HK-2 (cell line): ENCODE data around the gene HDAC5.
"Not testable (repeated sequence)": the region's sequence is repeated elsewhere in the genome, so short reads cannot be mapped to it uniquely, and the experiment has no call there.

ENCODE experiments used
- DNase-seq: peaks from one replicate; pipeline ENCODE4 v3.0.0-alpha.2; 2018; ENCODE audit not compliant: unreplicated experiment

The HDAC5 gene

GRCh38 chr17:44067545-44067940 is 55.9 kb downstream of the HDAC5 start:
- no peak for DNase-seq

- peak; percentile 90 for DNase-seq
Measured at GRCh38 chr17:44066204-44066930, 57.1 kb downstream of the HDAC5 start, which contains the start of gene LSM12. Gene LSM12, minus strand, starts transcription at chr17:44066671. Its CDS starts 84 bp downstream, at chr17:44066587.

GRCh38 chr17:44065668-44066203 is 57.7 kb downstream of the HDAC5 start:
- DNase-seq, result no peak

GRCh38 chr17:44063704-44064639 is 59.5 kb downstream of the HDAC5 start:
- no peak for DNase-seq

GRCh38 chr17:44062871-44063270 is 60.6 kb downstream of the HDAC5 start:
- no peak for DNase-seq

- no peak for DNase-seq
Measured at GRCh38 chr17:44061446-44061845, 62.0 kb downstream of the HDAC5 start.

- no peak for DNase-seq
Measured at GRCh38 chr17:44059101-44059892, 64.1 kb downstream of the HDAC5 start.

- DNase-seq, result no peak
Measured at GRCh38 chr17:44053125-44053872, 70.1 kb downstream of the HDAC5 start.

- DNase-seq, result no peak
Measured at GRCh38 chr17:44049294-44050060, 74.0 kb downstream of the HDAC5 start.

- DNase-seq, result not testable (repeated sequence)
Measured at GRCh38 chr17:44046893-44047292, 76.5 kb downstream of the HDAC5 start.

GRCh38 chr17:44045486-44045885 is 78.0 kb downstream of the HDAC5 start:
- DNase-seq, result no peak

- DNase-seq, result no peak
Measured at GRCh38 chr17:44044071-44044470, 79.4 kb downstream of the HDAC5 start.

GRCh38 chr17:44043272-44043696 is 80.2 kb downstream of the HDAC5 start:
- DNase-seq, result no peak

GRCh38 chr17:44039829-44040635 is 83.4 kb downstream of the HDAC5 start:
- DNase-seq, result no peak

GRCh38 chr17:44038604-44039011 is 84.8 kb downstream of the HDAC5 start:
- no peak for DNase-seq

- DNase-seq, result no peak
Measured at GRCh38 chr17:44037471-44037870, 86.0 kb downstream of the HDAC5 start.

- not testable (repeated sequence) for DNase-seq
Measured at GRCh38 chr17:44034688-44035087, 88.8 kb downstream of the HDAC5 start.

GRCh38 chr17:44033861-44034408 is 89.5 kb downstream of the HDAC5 start:
- DNase-seq, result no peak

GRCh38 chr17:44030482-44030881 is 93.0 kb downstream of the HDAC5 start:
- no peak for DNase-seq
